H9 (cell line): ENCODE data around the gene GOLGA7B. TPM values are rescaled to one million over a fixed set of nuclear protein-coding genes. Genes with fewer than 3 reads are reported as not detected.

ENCODE experiments used
- DNase-seq: peaks from one replicate; pipeline ENCODE4 v3.0.0-alpha.2; 2017
- H2AFZ ChIP-seq: one replicate; pipeline ENCODE4 v1.6.1; 2013; ENCODE audit warnings: mild to moderate bottlenecking, low read length, control low read depth, moderate library complexity
- H2AK5ac ChIP-seq: 2 replicates; pipeline ENCODE4 v1.6.1; 2013; ENCODE audit warnings: low read length, control low read depth, mixed read lengths; ENCODE audit not compliant: insufficient read length
- H2BK120ac ChIP-seq: one replicate; pipeline ENCODE4 v1.6.1; 2013; ENCODE audit warnings: low read depth, mild to moderate bottlenecking, low read length, control low read depth, inconsistent platforms; ENCODE audit not compliant: poor library complexity, severe bottlenecking
- H2BK12ac ChIP-seq: 2 replicates; pipeline ENCODE4 v1.6.1; 2013; ENCODE audit warnings: low read length, control low read depth, mixed read lengths, low read depth; ENCODE audit not compliant: insufficient read length
- H2BK15ac ChIP-seq: 2 replicates; pipeline ENCODE4 v1.6.1; 2013; ENCODE audit warnings: low read depth, low read length, control low read depth
- H2BK20ac ChIP-seq: one replicate; pipeline ENCODE4 v1.6.1; 2013; ENCODE audit warnings: low read depth, mild to moderate bottlenecking, low read length, control low read depth, inconsistent platforms; ENCODE audit not compliant: poor library complexity, severe bottlenecking
- H2BK5ac ChIP-seq: 2 replicates; pipeline ENCODE4 v1.6.1; 2013; ENCODE audit warnings: low read length, control low read depth, mixed read lengths; ENCODE audit not compliant: insufficient read length
- H3K14ac ChIP-seq: 2 replicates; pipeline ENCODE4 v1.6.1; 2013; ENCODE audit warnings: low read length, control low read depth; ENCODE audit not compliant: insufficient read depth
- H3K18ac ChIP-seq: 2 replicates; pipeline ENCODE4 v1.6.1; 2013; ENCODE audit warnings: low read depth, mild to moderate bottlenecking, mixed read lengths, low read length, control low read depth; ENCODE audit not compliant: insufficient read length
- H3K23ac ChIP-seq: 2 replicates; pipeline ENCODE4 v1.6.1; 2013; ENCODE audit warnings: low read length, control low read depth, mixed read lengths, low read depth; ENCODE audit not compliant: insufficient read length
- H3K23me2 ChIP-seq: 2 replicates; pipeline ENCODE4 v1.6.1; 2013; ENCODE audit warnings: low read depth, mild to moderate bottlenecking, mixed read lengths, low read length, control low read depth; ENCODE audit not compliant: insufficient read length, poor library complexity, severe bottlenecking
- H3K27ac ChIP-seq: 2 replicates; pipeline ENCODE4 v1.5.1; 2013; ENCODE audit warnings: low read length, control low read depth, mixed read lengths, low read depth; ENCODE audit not compliant: insufficient read length
- H3K27me3 ChIP-seq: 2 replicates; pipeline ENCODE4 v1.6.1; 2013; ENCODE audit warnings: low read length, control low read depth, inconsistent platforms; ENCODE audit not compliant: insufficient read depth
- H3K4ac ChIP-seq: 2 replicates; pipeline ENCODE4 v1.6.1; 2013; ENCODE audit warnings: low read depth, mild to moderate bottlenecking, control low read depth, inconsistent platforms, low read length, moderate library complexity
- H3K4me1 ChIP-seq: 2 replicates; pipeline ENCODE4 v1.6.1; 2013; ENCODE audit warnings: low read length, control low read depth, inconsistent platforms; ENCODE audit not compliant: insufficient read depth
- H3K4me2 ChIP-seq: 2 replicates; pipeline ENCODE4 v1.6.1; 2013; ENCODE audit warnings: low read length, control low read depth, mixed read lengths; ENCODE audit not compliant: insufficient read length, insufficient read depth
- H3K56ac ChIP-seq: 2 replicates; pipeline ENCODE4 v1.6.1; 2013; ENCODE audit warnings: low read depth, mild to moderate bottlenecking, mixed read lengths, low read length, control low read depth; ENCODE audit not compliant: insufficient read length
- H3K79me1 ChIP-seq: 2 replicates; pipeline ENCODE4 v1.6.1; 2013; ENCODE audit warnings: low read depth, mild to moderate bottlenecking, moderate library complexity, low read length, control low read depth, inconsistent platforms; ENCODE audit not compliant: insufficient read depth, poor library complexity, severe bottlenecking
- H3K79me2 ChIP-seq: 2 replicates; pipeline ENCODE4 v1.6.1; 2013; ENCODE audit warnings: low read length, control low read depth, inconsistent platforms; ENCODE audit not compliant: insufficient read depth
- H3K9ac ChIP-seq: 2 replicates; pipeline ENCODE4 v1.6.1; 2013; ENCODE audit warnings: low read length, control low read depth, mixed read lengths; ENCODE audit not compliant: insufficient read length; ENCODE audit errors: extremely low read depth
- H3K9me3 ChIP-seq: one replicate; pipeline ENCODE4 v1.6.1; 2013; ENCODE audit warnings: low read depth, low read length, inconsistent platforms; ENCODE audit not compliant: control insufficient read depth
- H3T11ph ChIP-seq: one replicate; pipeline ENCODE4 v1.6.1; 2013; ENCODE audit warnings: mild to moderate bottlenecking, low read length, control low read depth, inconsistent platforms
- H4K20me1 ChIP-seq: one replicate; pipeline ENCODE4 v1.6.1; 2013; ENCODE audit not compliant: control insufficient read depth, insufficient read length, insufficient read depth
- H4K5ac ChIP-seq: 2 replicates; pipeline ENCODE4 v1.6.1; 2013; ENCODE audit warnings: low read depth, mild to moderate bottlenecking, mixed read lengths, low read length, control low read depth; ENCODE audit not compliant: insufficient read length
- H4K8ac ChIP-seq: replicated peaks from 2 replicates; pipeline ENCODE4 v1.6.1; 2013; ENCODE audit warnings: low read length, control low read depth, mixed read lengths, low read depth; ENCODE audit not compliant: insufficient read length
- H4K91ac ChIP-seq: 2 replicates; pipeline ENCODE4 v1.6.1; 2013; ENCODE audit warnings: low read depth, mild to moderate bottlenecking, moderate library complexity, mixed read lengths, low read length, control low read depth; ENCODE audit not compliant: insufficient read length
- H3K27ac Mint-ChIP-seq, 3 experiments: 2 replicates in 2 of 3; 3 replicates in 1 of 3; pipeline ENCODE4 v1.8.0; 2020 to 2021; ENCODE audit warnings: mixed read lengths in 3 of 3, mild to moderate bottlenecking in 1 of 3, moderate library complexity in 1 of 3
- H3K27me3 Mint-ChIP-seq: 2 replicates; pipeline ENCODE4 v1.8.0; 2021; ENCODE audit warnings: low read depth, mild to moderate bottlenecking, moderate library complexity, mixed read lengths
- H3K36me3 Mint-ChIP-seq, 3 experiments: 2 replicates in 2 of 3; 3 replicates in 1 of 3; pipeline ENCODE4 v1.8.0; 2020 to 2021; ENCODE audit warnings: low read depth in 3 of 3, mixed read lengths in 3 of 3; ENCODE audit not compliant: insufficient read depth in 1 of 3
- H3K4me1 Mint-ChIP-seq, 2 experiments: 2 replicates each; pipeline ENCODE4 v1.8.0; 2020; ENCODE audit warnings: mixed read lengths in 2 of 2
- H3K4me3 Mint-ChIP-seq, 2 experiments: 2 replicates in 1 of 2; 3 replicates in 1 of 2; pipeline ENCODE4 v1.8.0; 2020 to 2021; ENCODE audit warnings: mild to moderate bottlenecking in 2 of 2, mixed read lengths in 2 of 2, moderate library complexity in 1 of 2
- H3K9me3 Mint-ChIP-seq, 2 experiments: 2 replicates in 1 of 2; 3 replicates in 1 of 2; pipeline ENCODE4 v1.8.0; 2020; ENCODE audit warnings: mild to moderate bottlenecking in 2 of 2, mixed read lengths in 2 of 2, moderate library complexity in 1 of 2
- WGBS: extraction: QIAGEN DNeasy Blood & Tissue Kit; methylation state at CpG from one replicate; pipeline ENCODE4 v1.1.7; 2013; ENCODE audit warnings: missing lambda C conversion rate, low lambda C conversion rate, mixed read lengths; ENCODE audit not compliant: insufficient read length; ENCODE audit errors: extremely low coverage; 5-methylcytosine and 5-hydroxymethylcytosine counted together
- total RNA-seq: library from RNA; stranded (reverse); gene quantifications from 2 replicates; pipeline ENCODE4 v1.2.1, GENCODE V29; 2021
- TF ChIP-seq, protein P1 (sequence below): fragments of 200-600 bp; sonication (generic); conservative IDR thresholded peaks from 3 replicates; pipeline ENCODE4 v1.8.0; 2021; ENCODE audit warnings: antibody characterized with exemption, mild to moderate bottlenecking

The GOLGA7B gene
- total RNA-seq, 1 experiment from 2014 or later = 0.04 TPM

DNA sequence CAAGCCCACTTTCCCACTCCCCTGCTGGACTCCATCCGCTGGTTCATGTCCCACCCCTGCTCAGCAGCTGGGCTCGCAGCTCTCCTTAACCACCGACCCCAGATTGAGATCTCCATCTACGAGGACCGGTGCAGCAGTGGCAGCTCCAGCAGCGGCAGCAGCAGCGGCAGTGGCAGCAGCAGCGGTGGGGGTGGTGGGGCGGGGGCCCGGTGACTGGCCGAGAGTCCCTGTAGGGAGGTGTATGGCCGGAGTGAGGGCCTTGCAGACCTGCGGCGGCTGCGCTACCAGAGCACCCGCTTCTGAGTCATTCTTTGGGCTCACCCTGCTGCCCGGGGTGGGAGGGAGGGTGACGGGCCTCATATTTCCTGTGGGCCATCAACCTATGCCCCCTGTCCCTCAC is 15.8 kb downstream of the GOLGA7B start:
- Histone ChIP-seq H3K4ac (no peak overlapping the region), H2BK20ac (no peak overlapping the region), H4K20me1 (no peaks in the 10 kb centered on the region), H2AK5ac (no peak overlapping the region), H3K14ac (no peak overlapping the region), H2BK12ac (no peak overlapping the region), H4K5ac (no peak overlapping the region), H3K9ac (no peak overlapping the region), H3K56ac (no peak overlapping the region), H3T11ph (no peak overlapping the region), H3K9me3 (no peaks in the 10 kb centered on the region), H3K27ac (no peak overlapping the region), H3K4me2 (no peak overlapping the region), H2BK120ac (no peak overlapping the region), H4K8ac (no peak overlapping the region), H3K23me2 (no peaks in the 10 kb centered on the region), H3K18ac (no peak overlapping the region), H3K23ac (no peak overlapping the region), H3K79me1 (no peaks in the 10 kb centered on the region), H2BK15ac (no peak overlapping the region), H2AFZ (no peak overlapping the region), H3K4me1 (peaks cover 2% of the 10 kb centered on the region), H2BK5ac (no peak overlapping the region), H4K91ac (no peak overlapping the region), H3K27me3 (no peaks in the 10 kb centered on the region; the same call in 1 of the 2 replicates), H3K79me2 (no peaks in the 10 kb centered on the region)
- no CpG with 5 or more reads among the region's 18 CpGs for WGBS
- Mint-ChIP-seq H3K36me3 (no peaks in the 10 kb centered on the region), H3K4me3 (no peak overlapping the region), H3K27me3 (peaks cover 5% of the 10 kb centered on the region; the same call in 1 of the 2 replicates), H3K9me3 (no peaks in the 10 kb centered on the region), H3K27ac (no peak overlapping the region), H3K4me1 (peaks cover 32 to 45% of the 10 kb centered on the region in 2 experiments)
- DNase-seq = no peak
- TF ChIP-seq, protein P1, sequence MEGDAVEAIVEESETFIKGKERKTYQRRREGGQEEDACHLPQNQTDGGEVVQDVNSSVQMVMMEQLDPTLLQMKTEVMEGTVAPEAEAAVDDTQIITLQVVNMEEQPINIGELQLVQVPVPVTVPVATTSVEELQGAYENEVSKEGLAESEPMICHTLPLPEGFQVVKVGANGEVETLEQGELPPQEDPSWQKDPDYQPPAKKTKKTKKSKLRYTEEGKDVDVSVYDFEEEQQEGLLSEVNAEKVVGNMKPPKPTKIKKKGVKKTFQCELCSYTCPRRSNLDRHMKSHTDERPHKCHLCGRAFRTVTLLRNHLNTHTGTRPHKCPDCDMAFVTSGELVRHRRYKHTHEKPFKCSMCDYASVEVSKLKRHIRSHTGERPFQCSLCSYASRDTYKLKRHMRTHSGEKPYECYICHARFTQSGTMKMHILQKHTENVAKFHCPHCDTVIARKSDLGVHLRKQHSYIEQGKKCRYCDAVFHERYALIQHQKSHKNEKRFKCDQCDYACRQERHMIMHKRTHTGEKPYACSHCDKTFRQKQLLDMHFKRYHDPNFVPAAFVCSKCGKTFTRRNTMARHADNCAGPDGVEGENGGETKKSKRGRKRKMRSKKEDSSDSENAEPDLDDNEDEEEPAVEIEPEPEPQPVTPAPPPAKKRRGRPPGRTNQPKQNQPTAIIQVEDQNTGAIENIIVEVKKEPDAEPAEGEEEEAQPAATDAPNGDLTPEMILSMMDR = no peak
